HUES6 (cell line): ENCODE measurements around the gene MAP2K2.

Experiments used
- H3K27ac ChIP-seq: 2 replicates; pipeline ENCODE4 v1.7.0; 2013; ENCODE audit warnings: low read depth, mild to moderate bottlenecking, low read length, inconsistent platforms
- H3K27me3 ChIP-seq: 2 replicates; pipeline ENCODE4 v1.6.1; 2013; ENCODE audit warnings: low read length; ENCODE audit not compliant: control insufficient read depth, insufficient read depth
- H3K36me3 ChIP-seq: 2 replicates; pipeline ENCODE4 v1.6.1; 2013; ENCODE audit warnings: low read length; ENCODE audit not compliant: control insufficient read depth, insufficient read depth
- H3K4me1 ChIP-seq: 2 replicates; pipeline ENCODE4 v1.6.1; 2013; ENCODE audit warnings: low read length; ENCODE audit not compliant: control insufficient read depth, insufficient read depth
- H3K4me3 ChIP-seq: 2 replicates; pipeline ENCODE4 v1.5.1; 2013; ENCODE audit warnings: low read depth, low read length
- H3K9ac ChIP-seq: one replicate; pipeline ENCODE4 v1.6.1; 2013; ENCODE audit warnings: mild to moderate bottlenecking, low read length
- H3K9me3 ChIP-seq: 2 replicates; pipeline ENCODE4 v1.6.1; 2013; ENCODE audit warnings: low read depth, low read length; ENCODE audit not compliant: control insufficient read depth, insufficient read depth

MAP2K2 gene

DNA sequence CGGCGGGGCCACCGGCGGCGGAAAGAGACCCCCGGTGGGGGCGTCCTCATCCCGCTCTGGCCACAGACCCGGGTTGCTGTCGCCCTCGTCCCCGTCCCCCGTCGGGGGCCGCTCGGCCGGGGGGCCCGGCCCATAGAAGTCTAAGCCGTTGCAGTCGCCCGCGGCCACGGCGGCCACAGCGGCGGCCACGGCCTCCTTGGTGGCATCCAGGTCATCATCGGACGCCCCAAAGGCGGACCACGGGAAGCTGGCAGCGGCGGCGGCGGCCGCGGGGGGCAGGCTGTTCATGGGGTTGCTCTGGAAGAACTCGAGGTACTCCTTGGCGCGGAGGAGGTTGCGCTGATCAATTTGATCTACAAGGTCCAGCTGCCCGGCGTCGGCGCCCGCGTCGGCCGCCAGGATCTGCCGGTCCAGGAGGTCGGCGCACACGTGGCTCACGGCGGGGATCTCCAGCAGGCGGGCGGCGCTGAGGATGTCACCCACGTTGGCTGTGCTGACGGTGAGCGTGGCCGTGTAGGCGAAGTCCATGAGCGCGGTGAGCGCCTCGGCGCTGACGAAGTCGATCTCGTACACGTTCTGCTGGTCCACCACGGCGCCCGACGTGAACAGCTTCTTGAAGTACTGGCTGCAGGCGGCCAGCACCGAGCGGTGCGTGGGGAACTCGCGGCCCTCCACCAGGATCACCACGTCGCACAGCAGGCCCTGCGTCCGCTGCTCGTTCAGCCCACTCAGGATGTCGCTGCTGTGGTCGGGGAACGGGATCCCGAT, 69.3 kb downstream of the MAP2K2 start:
- Histone ChIP-seq H3K27ac (no peak overlapping the region), H3K4me1 (peaks cover 12% of the 10 kb centered on the region), H3K9ac (no peak overlapping the region), H3K36me3 (peaks cover 44% of the 10 kb centered on the region), H3K4me3 (no peak overlapping the region), H3K9me3 (no peaks in the 10 kb centered on the region), H3K27me3 (no peaks in the 10 kb centered on the region)

- Histone ChIP-seq H3K9ac (no peak overlapping the region), H3K4me3 (no peak overlapping the region), H3K4me1 (peaks cover 3% of the 10 kb centered on the region; the same call in 1 of the 2 replicates), H3K27ac (no peak overlapping the region), H3K9me3 (no peaks in the 10 kb centered on the region), H3K27me3 (no peaks in the 10 kb centered on the region), H3K36me3 (peaks cover 50% of the 10 kb centered on the region)
These were observed 70.2 kb downstream of the MAP2K2 start for GRCh38 chr19:4053423-4054324.

DNA sequence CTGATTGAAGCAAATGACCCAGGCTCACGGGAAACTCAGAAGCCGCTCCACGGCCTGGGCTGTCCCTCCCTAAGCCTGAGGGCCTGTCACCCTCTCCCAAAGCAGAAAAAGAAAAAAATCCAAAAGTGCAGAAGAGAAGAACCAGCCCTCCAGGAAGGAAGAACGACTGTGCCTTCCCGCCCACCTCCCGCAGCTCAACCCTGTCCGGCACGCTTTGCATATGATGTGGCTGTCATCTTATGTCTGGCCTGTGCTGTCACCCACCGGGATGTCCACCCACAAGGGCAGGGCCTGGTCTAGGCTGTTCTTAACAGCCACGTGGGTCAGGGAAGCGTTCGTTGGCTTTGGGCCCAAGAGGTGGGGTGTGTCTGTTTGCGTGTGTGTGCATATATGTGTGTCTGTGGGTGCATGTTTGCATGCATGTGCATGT, 70.9 kb downstream of the MAP2K2 start:
- Histone ChIP-seq H3K4me3 (no peak overlapping the region), H3K27me3 (no peaks in the 10 kb centered on the region), H3K9ac (no peak overlapping the region), H3K4me1 (no peaks in the 10 kb centered on the region), H3K36me3 (peaks cover 53% of the 10 kb centered on the region), H3K27ac (no peak overlapping the region), H3K9me3 (no peaks in the 10 kb centered on the region)

DNA sequence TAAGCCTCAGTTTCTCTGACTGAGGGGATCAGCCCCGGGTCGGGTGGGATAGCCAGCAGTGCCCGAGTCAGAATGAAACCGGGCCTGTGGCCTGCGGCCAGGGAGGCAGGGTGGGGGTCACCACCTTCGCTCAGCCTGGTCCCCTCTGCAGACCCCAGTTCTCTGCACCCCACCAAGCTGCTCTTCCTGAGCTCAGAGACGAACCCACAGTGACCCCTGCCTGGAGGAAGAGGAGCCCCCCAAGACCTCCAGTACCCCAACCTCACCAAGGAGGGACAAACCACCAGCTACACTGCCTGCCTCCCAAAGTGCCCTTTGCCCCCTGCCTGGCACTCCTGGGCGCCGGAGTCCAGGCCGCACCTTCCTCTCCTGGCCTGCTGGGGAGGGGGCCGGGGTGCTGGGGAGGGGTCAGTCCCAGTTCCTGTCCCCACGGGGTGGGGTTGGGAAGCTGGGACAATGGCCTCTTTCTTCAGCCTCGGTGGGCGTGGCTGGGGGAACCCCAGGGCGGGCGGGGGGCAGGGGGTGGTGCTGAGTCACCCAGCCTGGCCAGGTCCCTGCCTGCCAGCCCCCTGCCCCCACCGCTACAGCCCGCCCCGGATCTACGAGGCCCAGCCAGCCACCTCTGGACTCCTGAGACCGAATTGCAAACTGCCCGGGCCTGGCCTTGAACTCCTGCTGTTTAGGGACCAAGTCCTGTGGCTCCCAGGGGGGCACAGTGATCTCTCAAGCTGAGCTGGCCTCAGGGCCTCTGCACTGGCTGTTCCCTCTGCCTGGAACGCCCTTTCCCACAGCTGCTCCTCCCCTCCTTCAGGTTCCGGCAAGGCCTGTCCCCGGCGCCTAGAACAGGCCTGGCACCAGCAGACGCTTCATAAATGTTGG, 71.6 kb downstream of the MAP2K2 start:
- Histone ChIP-seq H3K4me3 (no peak overlapping the region), H3K9me3 (no peaks in the 10 kb centered on the region), H3K27ac (0 out of 2 replicates have a peak overlapping the region, but pooled peaks have one; percentile 14), H3K36me3 (peaks cover 55% of the 10 kb centered on the region), H3K4me1 (no peaks in the 10 kb centered on the region), H3K9ac (no peak overlapping the region), H3K27me3 (no peaks in the 10 kb centered on the region)

DNA sequence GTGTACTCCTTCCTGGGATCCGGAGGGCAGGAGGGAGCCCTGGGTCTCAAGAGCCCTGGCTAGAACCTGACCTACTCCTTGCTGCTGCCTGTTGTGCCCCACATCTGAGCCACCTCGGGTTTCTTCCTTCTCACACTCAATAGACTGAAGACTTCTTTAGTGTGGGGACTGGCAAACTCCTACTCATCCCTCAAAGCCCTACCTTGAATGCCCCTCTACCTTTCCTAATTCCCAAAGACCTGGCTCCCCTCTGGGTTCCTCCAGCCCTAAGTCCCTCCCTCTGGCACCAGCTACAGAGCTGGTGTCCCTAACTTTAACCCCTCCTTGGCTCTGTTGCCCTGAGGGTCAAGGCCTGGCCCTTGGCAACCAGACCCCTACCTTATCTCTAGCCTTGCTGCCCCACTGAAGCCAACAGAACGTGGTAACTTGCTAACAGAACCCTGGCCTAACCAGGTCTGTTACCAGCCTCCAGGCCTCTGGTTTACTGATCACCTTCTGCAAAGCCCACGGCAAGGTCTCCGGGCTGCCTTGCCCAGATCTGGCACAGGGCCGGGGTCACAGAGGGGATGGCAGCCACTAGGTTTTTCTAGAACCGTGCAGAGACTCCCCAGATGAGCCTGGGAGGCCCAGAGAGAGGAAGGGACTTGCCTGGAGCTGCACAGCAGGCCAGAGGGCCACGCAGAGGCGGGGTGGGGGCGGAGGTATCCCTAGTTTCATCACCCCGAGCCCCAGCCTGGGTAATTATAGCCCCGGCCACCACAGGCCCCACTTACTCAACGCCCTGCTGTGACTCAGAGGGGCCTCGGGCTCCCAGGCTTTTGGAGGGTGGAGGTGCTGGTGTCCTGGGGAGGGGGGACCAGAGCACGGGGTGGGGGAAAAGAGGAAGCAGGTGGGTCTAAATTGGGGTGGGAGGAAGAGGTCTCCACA, 72.5 kb downstream of the MAP2K2 start:
- no peak overlapping the region for H3K4me3 ChIP-seq
- H3K27me3 ChIP-seq = no peaks in the 10 kb centered on the region
- 0 out of 2 replicates have a peak overlapping the region, but pooled peaks have one; percentile 14 for H3K27ac ChIP-seq
- no peaks in the 10 kb centered on the region for H3K4me1 ChIP-seq
- no peaks in the 10 kb centered on the region for H3K9me3 ChIP-seq
- H3K36me3 ChIP-seq = peaks cover 55% of the 10 kb centered on the region
- H3K9ac ChIP-seq = no peak overlapping the region

GRCh38 chr19:4049432-4049831, 74.5 kb downstream of the MAP2K2 start:
- peaks cover 43% of the 10 kb centered on the region for H3K36me3 ChIP-seq
- H3K9me3 ChIP-seq = no peaks in the 10 kb centered on the region
- no peak overlapping the region for H3K27ac ChIP-seq

DNA sequence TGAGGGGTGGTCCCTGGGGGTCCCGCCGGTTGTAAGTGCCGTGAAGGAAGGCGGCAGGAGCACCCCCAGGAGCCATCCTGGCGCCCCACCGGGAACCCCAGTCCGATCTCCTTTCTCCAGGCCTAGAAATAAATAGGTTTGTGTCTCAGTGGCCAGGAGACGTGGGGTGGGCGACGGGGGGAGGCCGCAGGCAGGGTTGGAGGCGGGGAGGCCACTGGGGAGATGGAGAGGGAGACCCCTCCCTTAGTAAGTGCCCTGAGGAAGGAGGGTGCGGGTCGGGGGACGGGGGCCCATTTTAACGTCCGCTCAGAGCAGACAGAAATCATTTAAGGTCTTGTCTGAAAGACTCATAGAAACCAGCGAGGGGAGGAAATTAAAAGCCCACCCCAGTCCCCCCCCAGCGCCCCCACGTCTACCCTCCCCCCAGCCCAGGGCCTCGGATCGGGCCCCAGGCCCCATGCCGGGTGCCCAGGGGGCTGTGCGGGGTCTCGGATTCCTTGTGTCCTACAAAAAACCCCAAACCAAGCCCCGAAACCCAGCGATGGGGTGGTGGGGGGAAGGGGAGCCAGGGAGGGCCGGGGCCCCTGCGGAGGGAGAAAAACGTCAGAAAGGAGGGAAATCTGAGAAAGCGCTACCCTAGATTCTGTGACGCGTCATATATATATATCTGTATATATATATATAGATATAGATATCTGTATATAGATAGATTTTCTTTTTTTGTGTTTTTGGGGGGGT, 76.8 kb downstream of the MAP2K2 start:
- Histone ChIP-seq H3K4me1 (no peaks in the 10 kb centered on the region), H3K27ac (no peak overlapping the region), H3K9me3 (no peaks in the 10 kb centered on the region), H3K9ac (no peak overlapping the region), H3K4me3 (no peak overlapping the region), H3K36me3 (peaks cover 26% of the 10 kb centered on the region), H3K27me3 (no peaks in the 10 kb centered on the region)

More at GRCh38 chr19:4049432-4049831, 74.5 kb downstream of the MAP2K2 start:
- no peaks in the 10 kb centered on the region for H3K4me1 ChIP-seq
- no peaks in the 10 kb centered on the region for H3K27me3 ChIP-seq
- no peak overlapping the region for H3K4me3 ChIP-seq
- no peak overlapping the region for H3K9ac ChIP-seq

GRCh38 chr19:4046362-4046691, 77.6 kb downstream of the MAP2K2 start:
- H3K9me3 ChIP-seq = no peaks in the 10 kb centered on the region
- no peak overlapping the region for H3K27ac ChIP-seq
- H3K4me3 ChIP-seq = no peak overlapping the region
- H3K4me1 ChIP-seq = no peaks in the 10 kb centered on the region
- H3K9ac ChIP-seq = no peak overlapping the region
- H3K27me3 ChIP-seq = no peaks in the 10 kb centered on the region
- peaks cover 23% of the 10 kb centered on the region for H3K36me3 ChIP-seq

- H3K9ac ChIP-seq = no peak overlapping the region
- H3K36me3 ChIP-seq = peaks cover 20% of the 10 kb centered on the region
- H3K4me1 ChIP-seq = no peaks in the 10 kb centered on the region
- H3K9me3 ChIP-seq = no peaks in the 10 kb centered on the region
- no peak overlapping the region for H3K27ac ChIP-seq
- no peaks in the 10 kb centered on the region for H3K27me3 ChIP-seq
- H3K4me3 ChIP-seq = no peak overlapping the region
These were observed 78.1 kb downstream of the MAP2K2 start for GRCh38 chr19:4045597-4046361.
